ENCODE data around the gene HMGN4.

HMGN4 gene

DNA sequence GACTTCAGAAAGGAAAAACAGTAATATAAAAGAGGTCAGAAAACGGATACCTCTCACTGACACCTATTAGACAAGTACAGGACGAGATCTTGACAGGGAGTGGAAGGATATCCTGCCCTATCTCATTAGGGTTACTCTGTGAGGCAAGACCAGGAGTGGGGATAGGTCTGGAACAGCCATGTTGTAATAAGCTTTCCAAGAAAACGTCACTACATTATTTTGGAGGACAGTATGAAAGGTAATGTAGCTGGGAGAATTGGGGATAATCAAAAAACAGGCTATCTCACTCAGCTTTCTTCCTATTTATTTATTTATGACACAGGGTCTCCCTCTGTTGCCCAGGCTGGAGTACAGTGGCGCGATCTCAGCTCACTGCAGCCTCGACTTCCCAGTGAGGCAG, 25.3 kb downstream of the HMGN4 start:
- CTCF ChIA-PET = interaction anchor here (0.6 kb wide), 1 partner anchor 240 kb away, joined by 3 read pairs; no protein-coding TSS in a partner anchor
- TF ChIP-seq NFRKB (IDR thresholded peaks at IDR 0.05) (no peak), BHLHE40 (IDR thresholded peaks at IDR 0.05; ENCODE audit: borderline replicate concordance) (no peak)
- POLR2A ChIA-PET = no interaction called here
- DNase-seq (ENCODE audit: extremely low spot score) = no peak

DNA sequence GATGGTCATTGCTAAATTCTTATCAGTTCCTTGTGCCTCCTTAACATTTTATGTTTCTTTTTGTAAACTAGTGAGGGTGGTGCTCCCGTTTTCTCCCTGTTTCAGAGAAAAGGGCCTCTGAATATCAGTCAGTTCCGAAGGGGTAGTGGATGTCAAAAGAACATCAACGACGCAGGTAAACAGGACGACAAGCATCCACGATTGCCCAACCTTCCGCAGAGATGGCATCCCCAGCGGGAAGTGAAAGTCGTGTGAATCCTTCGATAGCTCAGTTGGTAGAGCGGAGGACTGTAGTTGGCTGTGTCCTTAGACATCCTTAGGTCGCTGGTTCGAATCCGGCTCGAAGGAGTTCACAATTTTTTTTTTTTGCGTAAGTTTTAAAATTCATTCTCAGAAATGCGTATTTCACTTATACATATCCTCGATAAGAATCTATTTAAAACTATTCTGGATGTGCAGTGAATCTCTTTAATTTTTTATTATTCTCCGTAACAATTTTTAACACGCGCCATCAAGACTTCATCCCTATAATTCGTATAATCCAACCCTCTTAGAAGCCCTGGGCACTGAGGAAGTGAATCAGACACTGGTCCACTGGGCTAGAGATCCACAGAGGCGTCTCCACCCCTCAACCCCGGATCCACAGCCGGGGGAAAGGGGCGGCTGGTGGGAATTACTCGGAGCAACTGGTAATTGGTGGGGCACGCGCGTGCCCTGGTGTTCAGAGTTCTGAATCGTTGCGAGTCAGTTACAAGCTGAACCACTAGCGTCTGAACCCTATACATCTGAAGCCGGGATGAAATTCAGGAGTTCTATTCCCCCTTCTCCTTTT, 30.7 kb downstream of the HMGN4 start:
- peak; percentile 80 for DNase-seq (ENCODE audit: extremely low spot score)

DNA sequence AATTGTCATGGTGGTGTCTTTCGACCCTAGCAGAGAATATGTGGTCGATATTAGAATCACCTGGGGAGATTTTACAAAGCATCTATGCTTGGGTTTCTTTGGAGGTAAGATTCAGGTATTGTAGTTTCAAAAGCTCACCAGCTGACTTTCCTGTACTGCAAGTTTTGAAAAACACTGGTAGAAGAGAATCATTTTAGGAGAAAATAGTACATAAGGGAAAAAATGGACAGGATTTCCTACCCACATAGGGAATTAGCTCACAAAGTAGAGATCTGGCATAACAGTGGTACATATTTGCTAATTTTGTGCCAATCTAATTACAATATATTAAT, 31.2 kb downstream of the HMGN4 start:
- TF ChIP-seq FOXK2 (IDR thresholded peaks at IDR 0.05) (no peak), ZNF384 (IDR thresholded peaks at IDR 0.05) (no peak), HDGF (IDR thresholded peaks at IDR 0.05; ENCODE audit: borderline replicate concordance) (no peak), SUZ12 (IDR thresholded peaks at IDR 0.05) (no peak), L3MBTL2 (conservative IDR thresholded peaks at IDR 0.05) (no peak), FOXA1 (IDR thresholded peaks at IDR 0.05) (no peak), LEF1 (IDR thresholded peaks at IDR 0.05; ENCODE audit: borderline replicate concordance) (no peak)
- CTCF ChIA-PET = interaction anchor here (0.6 to 1.8 kb wide), 6 partner anchors 13 to 247 kb away, joined by 3 to 7 read pairs (median 4); no protein-coding TSS in a partner anchor
- POLR2A ChIA-PET = interaction anchor here (0.8 to 2.3 kb wide), 11 partner anchors 8 to 578 kb away, joined by 3 to 10 read pairs (median 4); partner anchors contain the start of gene HMGN4

More for the DNA sequence above, 30.7 kb downstream of the HMGN4 start:
- TF ChIP-seq HDGF (IDR thresholded peaks at IDR 0.05; ENCODE audit: borderline replicate concordance) (no peak), FOXM1 (IDR thresholded peaks at IDR 0.05; ENCODE audit: borderline replicate concordance) (no peak; the same call in 1 of the 2 replicates), SUZ12 (IDR thresholded peaks at IDR 0.05) (no peak), FOXK2 (IDR thresholded peaks at IDR 0.05) (peak; percentile 89), NFRKB (IDR thresholded peaks at IDR 0.05) (no peak), ELF4 (IDR thresholded peaks at IDR 0.05) (no peak), LEF1 (IDR thresholded peaks at IDR 0.05; ENCODE audit: borderline replicate concordance) (no peak), TARDBP (IDR thresholded peaks at IDR 0.05) (peak; percentile 8; the same call in 1 of the 2 replicates), FOXA1 (IDR thresholded peaks at IDR 0.05) (no peak), CTBP1 (IDR thresholded peaks at IDR 0.05; ENCODE audit: borderline replicate concordance) (peak; percentile 26; the same call in 1 of the 2 replicates), SP1 (IDR thresholded peaks at IDR 0.05) (no peak), BHLHE40 (IDR thresholded peaks at IDR 0.05; ENCODE audit: borderline replicate concordance) (no peak), ZNF384 (IDR thresholded peaks at IDR 0.05) (peak; percentile 87), L3MBTL2 (conservative IDR thresholded peaks at IDR 0.05) (peak; percentile 66), ARNT (IDR thresholded peaks at IDR 0.05) (peak; percentile 21; the same call in 1 of the 2 replicates)
- TF ChIP-seq, protein P1, sequence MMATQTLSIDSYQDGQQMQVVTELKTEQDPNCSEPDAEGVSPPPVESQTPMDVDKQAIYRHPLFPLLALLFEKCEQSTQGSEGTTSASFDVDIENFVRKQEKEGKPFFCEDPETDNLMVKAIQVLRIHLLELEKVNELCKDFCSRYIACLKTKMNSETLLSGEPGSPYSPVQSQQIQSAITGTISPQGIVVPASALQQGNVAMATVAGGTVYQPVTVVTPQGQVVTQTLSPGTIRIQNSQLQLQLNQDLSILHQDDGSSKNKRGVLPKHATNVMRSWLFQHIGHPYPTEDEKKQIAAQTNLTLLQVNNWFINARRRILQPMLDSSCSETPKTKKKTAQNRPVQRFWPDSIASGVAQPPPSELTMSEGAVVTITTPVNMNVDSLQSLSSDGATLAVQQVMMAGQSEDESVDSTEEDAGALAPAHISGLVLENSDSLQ (IDR thresholded peaks at IDR 0.05) = peak; percentile 50; the same call in 1 of the 2 replicates
- CTCF ChIA-PET = interaction anchor here (0.6 to 1.8 kb wide), 8 partner anchors 12 to 246 kb away, joined by 3 to 7 read pairs (median 4); partner anchors contain the start of gene HMGN4
- POLR2A ChIA-PET = interaction anchor here (0.5 to 2.3 kb wide), 13 partner anchors 8 to 548 kb away, joined by 3 to 10 read pairs (median 3); partner anchors contain the start of gene HMGN4

DNA sequence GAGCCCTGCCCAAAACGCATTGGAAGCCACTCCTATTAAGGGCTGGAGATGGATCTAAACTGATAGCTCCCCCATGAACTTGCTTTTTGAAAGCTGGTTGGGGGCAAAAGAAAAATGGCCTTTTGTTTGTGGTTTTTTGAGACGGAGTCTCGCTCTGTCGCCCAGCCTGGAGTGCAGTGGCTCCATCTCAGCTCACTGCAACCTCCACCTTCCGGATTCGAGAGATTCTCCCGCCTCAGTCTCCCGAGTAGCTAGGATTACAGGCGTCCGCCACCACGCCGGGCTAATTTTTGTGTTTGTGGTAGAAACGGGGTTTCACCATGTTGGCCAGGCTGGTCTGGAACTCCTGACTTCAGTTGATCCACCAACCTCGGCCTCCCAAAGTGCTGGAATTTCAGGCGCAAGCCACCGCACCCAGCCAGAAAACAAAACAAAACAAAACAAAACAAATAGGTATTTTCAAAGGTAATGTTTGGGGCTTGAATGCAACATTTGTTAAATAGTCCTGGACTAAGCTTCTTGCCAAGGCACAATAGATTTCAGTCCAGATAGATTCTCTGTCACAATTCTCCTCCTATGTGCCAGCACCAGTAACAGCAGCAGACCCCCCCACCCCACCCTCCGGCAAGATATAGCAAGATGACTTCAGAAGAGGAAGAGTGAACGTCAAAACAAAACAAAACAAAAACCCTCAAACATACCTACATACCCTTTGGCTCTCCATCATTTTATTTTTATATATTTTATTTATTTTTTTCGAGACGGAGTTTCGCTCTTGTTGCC, 32.1 kb downstream of the HMGN4 start:
- TF ChIP-seq ZNF384 (IDR thresholded peaks at IDR 0.05) (no peak), LEF1 (IDR thresholded peaks at IDR 0.05; ENCODE audit: borderline replicate concordance) (no peak), FOXA1 (IDR thresholded peaks at IDR 0.05) (no peak), HDGF (IDR thresholded peaks at IDR 0.05; ENCODE audit: borderline replicate concordance) (no peak), FOXM1 (IDR thresholded peaks at IDR 0.05; ENCODE audit: borderline replicate concordance) (no peak), SP1 (IDR thresholded peaks at IDR 0.05) (no peak), FOXK2 (IDR thresholded peaks at IDR 0.05) (no peak), ELF4 (IDR thresholded peaks at IDR 0.05) (no peak), TARDBP (IDR thresholded peaks at IDR 0.05) (no peak), NFRKB (IDR thresholded peaks at IDR 0.05) (no peak), ARNT (IDR thresholded peaks at IDR 0.05) (no peak), SUZ12 (IDR thresholded peaks at IDR 0.05) (no peak), CTBP1 (IDR thresholded peaks at IDR 0.05; ENCODE audit: borderline replicate concordance) (no peak), BHLHE40 (IDR thresholded peaks at IDR 0.05; ENCODE audit: borderline replicate concordance) (no peak), L3MBTL2 (conservative IDR thresholded peaks at IDR 0.05) (no peak)
- TF ChIP-seq, protein P1 (IDR thresholded peaks at IDR 0.05) = no peak
- POLR2A ChIA-PET = interaction anchor here (0.8 to 2.3 kb wide), 7 partner anchors 14 to 577 kb away, joined by 3 to 10 read pairs (median 5); a partner anchor contains a TSS

More for the DNA sequence above, 31.2 kb downstream of the HMGN4 start:
- DNase-seq (ENCODE audit: extremely low spot score) = no peak

DNA sequence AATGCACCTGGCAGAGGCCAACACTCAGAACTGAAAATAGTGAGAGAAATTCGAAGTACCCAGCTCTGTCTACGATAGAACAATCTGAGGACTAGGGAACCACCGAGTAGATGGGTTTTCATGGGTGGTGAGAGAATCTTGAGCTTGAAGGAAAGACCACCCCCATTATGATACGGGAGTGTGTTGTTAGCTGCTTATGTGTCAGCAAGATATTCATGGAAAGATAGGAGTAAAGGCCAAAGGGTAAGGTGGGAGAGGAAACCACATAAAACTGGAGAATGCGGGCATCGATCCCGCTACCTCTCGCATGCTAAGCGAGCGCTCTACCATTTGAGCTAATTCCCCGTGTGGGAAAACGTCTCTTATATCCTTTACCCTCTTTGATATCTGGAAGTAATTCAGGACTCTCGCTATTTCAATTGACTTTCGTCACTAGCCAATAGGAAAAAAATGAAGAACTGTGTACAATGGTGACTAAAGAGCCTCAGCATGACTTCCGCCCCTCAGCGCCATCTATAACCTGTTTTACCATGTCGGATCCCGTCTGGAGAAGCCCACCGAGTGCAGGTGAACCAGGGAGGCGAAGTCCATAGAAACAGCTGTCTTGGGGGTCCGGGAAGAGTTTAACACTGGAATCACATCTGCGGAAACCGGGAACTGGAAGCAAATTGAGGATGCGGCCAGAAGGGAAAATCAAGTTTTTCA, 33.6 kb downstream of the HMGN4 start:
- ChIA-PET POLR2A (interaction anchor here (0.7 to 1.4 kb wide), 6 partner anchors 24 to 383 kb away, joined by 3 to 6 read pairs (median 4); partner anchors contain the start of gene HMGN4), CTCF (interaction anchor here (0.7 to 2.4 kb wide), 8 partner anchors 17 to 250 kb away, joined by 3 to 18 read pairs (median 4); no protein-coding TSS in a partner anchor)
- TF ChIP-seq FOXK2 (IDR thresholded peaks at IDR 0.05) (no peak), CTBP1 (IDR thresholded peaks at IDR 0.05; ENCODE audit: borderline replicate concordance) (no peak; the same call in 1 of the 2 replicates), LEF1 (IDR thresholded peaks at IDR 0.05; ENCODE audit: borderline replicate concordance) (no peak), HDGF (IDR thresholded peaks at IDR 0.05; ENCODE audit: borderline replicate concordance) (no peak), ARNT (IDR thresholded peaks at IDR 0.05) (peak; percentile 68; the same call in 1 of the 2 replicates), NFRKB (IDR thresholded peaks at IDR 0.05) (no peak), SUZ12 (IDR thresholded peaks at IDR 0.05) (no peak), BHLHE40 (IDR thresholded peaks at IDR 0.05; ENCODE audit: borderline replicate concordance) (no peak), FOXA1 (IDR thresholded peaks at IDR 0.05) (no peak), ZNF384 (IDR thresholded peaks at IDR 0.05) (peak; percentile 31; the same call in 1 of the 2 replicates), L3MBTL2 (conservative IDR thresholded peaks at IDR 0.05) (no peak), SP1 (IDR thresholded peaks at IDR 0.05) (no peak), ELF4 (IDR thresholded peaks at IDR 0.05) (no peak), TARDBP (IDR thresholded peaks at IDR 0.05) (no peak), FOXM1 (IDR thresholded peaks at IDR 0.05; ENCODE audit: borderline replicate concordance) (no peak; the same call in 1 of the 2 replicates)
- TF ChIP-seq, protein P1 (IDR thresholded peaks at IDR 0.05) = 0 out of 2 replicates have a peak, but pooled peaks have one; percentile 2
- DNase-seq (ENCODE audit: extremely low spot score) = no peak

More for the DNA sequence above, 32.1 kb downstream of the HMGN4 start:
- no peak for DNase-seq (ENCODE audit: extremely low spot score)
- CTCF ChIA-PET = interaction anchor here (0.5 to 1.8 kb wide), 6 partner anchors 14 to 728 kb away, joined by 3 to 7 read pairs (median 4); no protein-coding TSS in a partner anchor
